Right lobe of liver (tissue), 4 donors: Measurements from ENCODE around the gene FILIP1.

Experiments used
- CTCF ChIP-seq, 4 donors: fragments of 200-600 bp in 3 of 4; fragments of 450-650 bp in 1 of 4; IDR thresholded peaks; one replicate each; pipeline versions ENCODE4 v1.5.1 to v1.8.0; 2016 to 2022; ENCODE audit warnings: antibody characterized with exemption in 4 of 4, mild to moderate bottlenecking in 2 of 4
- POLR2A ChIP-seq: fragments of 450-650 bp; IDR thresholded peaks from one replicate; pipeline ENCODE4 v1.6.1; 2017; ENCODE audit warnings: antibody characterized with exemption, mild to moderate bottlenecking
- donor health status: DM: no; HTN: no; CAD: no.
- donor health status: DM: no; HTN: no; CAD: no.
- donor health status: DM: no; HTN: yes; CAD: no.

GRCh38 chr6:75393806-75394205 lies 99.8 kb downstream of the FILIP1 start:
- TF ChIP-seq CTCF (IDR thresholded peaks at IDR 0.05) (no peak), POLR2A (no peak)
